A549 treated with ZK216348 at 1 μM for 4 hours (cell line): ENCODE data around the gene FATE1. TPM values are rescaled to one million over a fixed set of nuclear protein-coding genes. Genes with fewer than 3 reads are reported as not detected.

Source experiments
- total RNA-seq: library from RNA; stranded (reverse); fragments of 200-300 nt; extraction: Qiagen RNA extraction; gene quantifications from 5 replicates; pipeline ENCODE4 v1.2.3, GENCODE V29; 2022; ENCODE audit warnings: low read depth

The FATE1 gene
- total RNA-seq = not detected in 5 replicates

GRCh38 chrX:151715752-151716151 lies at the start of gene FATE1:
FATE1 (plus strand) TSS chrX:151716035; CDS start chrX:151716120, 85 bp downstream.

GRCh38 chrX:151694661-151695582 lies 20.9 kb upstream of the FATE1 start, which contains the start of gene PRRG3:
PRRG3 (plus strand) TSS chrX:151695458; CDS start chrX:151698815, 3,357 bp downstream.

GRCh38 chrX:151734446-151734845 lies 18.6 kb downstream of the FATE1 start, which contains the start of gene CNGA2:
CNGA2 (plus strand) TSS chrX:151734746; CDS start chrX:151738484, 3,738 bp downstream.

Other genes with a start within 250 kb of the FATE1 start
- gene PASD1, start 152.4 kb upstream of the FATE1 start, total RNA-seq = not detected in 5 replicates
- gene PRRG3, start 20.6 kb upstream of the FATE1 start, total RNA-seq = not detected in 5 replicates
- not detected in 5 replicates for gene CNGA2, start 18.7 kb downstream of the FATE1 start, total RNA-seq
- gene MAGEA4, start 196.9 kb downstream of the FATE1 start, total RNA-seq = not detected in 5 replicates